Measurements from ENCODE around the gene CTLA4. TPM values are rescaled to one million over a fixed set of nuclear protein-coding genes. Genes with fewer than 3 reads are reported as not detected.

CTLA4 gene
- total RNA-seq, 8 experiments from 2014 or later: 0.19 to 0.28 TPM; not detected in 6

DNA sequence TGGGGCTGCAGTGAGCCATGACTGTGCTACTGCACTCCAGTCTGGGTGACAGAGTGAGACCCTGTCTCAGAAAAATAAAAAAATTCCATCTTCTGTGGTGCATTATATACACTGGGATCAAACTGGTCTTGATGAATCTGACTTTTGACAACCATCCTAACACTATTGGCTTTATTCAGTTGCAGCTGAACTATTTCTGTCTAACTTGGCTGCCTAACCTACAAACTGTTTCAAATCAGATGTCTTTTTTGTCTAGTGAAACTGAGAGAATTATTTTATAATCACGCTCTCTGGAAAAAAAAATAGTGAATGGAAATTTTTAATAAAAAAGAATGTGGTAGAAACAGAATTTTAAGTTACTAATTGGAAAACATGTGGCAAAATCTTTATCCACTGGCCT lies 15.0 kb downstream of the CTLA4 start:
- Histone ChIP-seq H3K27ac (no peak overlapping the region), H3K4me1 (replicated peaks in 1 of 2) (peaks cover 10 to 11% of the 10 kb centered on the region in 2 donors), H3K4me3 (no peak overlapping the region)
- no peak for ATAC-seq (replicated peaks in 6 of 8)
- in situ Hi-C loops (cut with MboI; ENCODE audit: low pct_unique_long_range_greater_than_20kb in 2 of 9, low sequenced_read_pairs in 9 of 9, unreplicated experiment in 9 of 9): no loop called here
- WGBS, 10 experiments: 54 to 100% (median 84%) methylated on average over 1 of the region's 1 CpG; no CpG with 5 or more reads in 2 of the 10 experiments

DNA sequence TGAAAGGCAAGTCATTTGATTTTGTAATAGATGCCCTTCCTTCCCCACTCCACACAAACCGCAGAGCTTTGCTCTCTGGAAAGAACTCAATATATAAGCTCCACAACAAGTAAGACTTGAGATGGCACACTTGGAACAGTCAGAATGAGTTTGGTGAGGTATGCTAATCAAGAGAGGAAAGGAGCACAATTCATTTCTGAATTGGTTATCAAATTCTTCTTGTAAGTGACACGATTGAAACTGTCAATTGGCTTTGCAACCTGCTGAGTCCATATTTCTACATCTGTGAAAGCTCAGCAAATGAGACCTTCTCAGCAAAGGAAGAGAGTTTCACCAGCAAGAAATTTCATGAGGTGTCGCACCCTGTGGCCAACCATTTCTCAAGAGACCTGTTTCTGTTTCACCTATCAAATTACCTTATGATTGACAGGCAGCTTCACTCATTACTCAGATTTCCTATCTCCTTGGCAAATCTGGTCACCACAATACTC lies 19.1 kb downstream of the CTLA4 start:
- Histone ChIP-seq H3K4me1 (replicated peaks in 1 of 2) (peaks cover 3 to 13% of the 10 kb centered on the region in 2 donors), H3K27ac (no peak overlapping the region), H3K4me3 (no peak overlapping the region)
- no peak for ATAC-seq (replicated peaks in 6 of 8)
- in situ Hi-C loops (cut with MboI; ENCODE audit: low pct_unique_long_range_greater_than_20kb in 2 of 9, low sequenced_read_pairs in 9 of 9, unreplicated experiment in 9 of 9): no loop called here
- WGBS, 10 experiments: 6 to 100% (median 100%) methylated on average over 1 to 3 of the region's 3 CpGs; no CpG with 5 or more reads in 1 of the 10 experiments

DNA sequence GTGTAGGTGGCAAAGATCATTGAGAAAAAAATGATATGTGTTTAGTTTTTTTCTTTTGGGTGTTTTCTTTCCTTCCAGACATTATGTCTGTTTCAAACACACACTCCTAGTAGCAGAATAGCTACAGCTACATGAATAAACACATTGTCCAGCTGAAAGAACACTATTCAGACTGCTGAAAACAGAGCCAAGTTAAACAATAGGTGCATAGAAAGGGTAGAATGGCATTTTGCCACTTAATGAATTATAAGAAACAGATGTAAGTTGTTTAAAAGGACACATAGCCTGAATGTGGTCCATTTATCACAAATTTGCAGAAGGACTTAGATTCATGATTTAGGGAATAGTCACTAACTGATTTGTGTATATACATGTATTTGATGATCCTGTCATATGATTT lies 20.1 kb downstream of the CTLA4 start:
- ATAC-seq (replicated peaks in 6 of 8): peak in 6 of 8 experiments; percentile 51 to 97 (median 76)
- Histone ChIP-seq H3K27ac (no peak overlapping the region), H3K4me3 (no peak overlapping the region), H3K4me1 (replicated peaks in 1 of 2) (peaks cover 3 to 13% of the 10 kb centered on the region in 2 donors)
- in situ Hi-C loops (cut with MboI; ENCODE audit: low pct_unique_long_range_greater_than_20kb in 2 of 9, low sequenced_read_pairs in 9 of 9, unreplicated experiment in 9 of 9): no loop called here

DNA sequence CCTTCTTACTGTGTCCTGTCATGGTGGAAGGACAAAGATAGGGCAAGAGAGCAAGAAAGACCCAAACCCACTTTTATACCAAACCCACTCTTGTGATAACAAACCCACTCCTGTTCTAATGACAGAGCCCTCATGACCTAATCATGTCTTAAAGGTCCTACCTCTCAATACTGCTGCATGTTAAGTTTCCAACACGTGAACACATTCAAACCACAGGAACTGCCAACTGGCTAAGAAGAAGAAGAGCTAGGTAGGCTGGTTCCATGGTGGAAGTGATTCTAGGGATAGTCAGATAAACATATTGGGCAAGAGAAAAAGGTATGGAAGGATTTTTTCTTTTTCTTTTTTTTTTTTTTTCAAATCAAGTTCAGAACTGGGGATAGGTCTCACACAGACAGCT lies 22.0 kb downstream of the CTLA4 start:
- peaks cover 3 to 13% of the 10 kb centered on the region in 2 donors for H3K4me1 ChIP-seq (replicated peaks in 1 of 2)
- in situ Hi-C loops (cut with MboI; ENCODE audit: low pct_unique_long_range_greater_than_20kb in 2 of 9, low sequenced_read_pairs in 9 of 9, unreplicated experiment in 9 of 9): no loop called here
- no peak for ATAC-seq (replicated peaks in 6 of 8)
- 17 to 100% (median 75%) methylated on average over 1 of the region's 1 CpG; no CpG with 5 or more reads in 5 of the 10 experiments for WGBS, 10 experiments
- no peak overlapping the region for H3K4me3 ChIP-seq
- H3K27ac ChIP-seq: no peak overlapping the region

DNA sequence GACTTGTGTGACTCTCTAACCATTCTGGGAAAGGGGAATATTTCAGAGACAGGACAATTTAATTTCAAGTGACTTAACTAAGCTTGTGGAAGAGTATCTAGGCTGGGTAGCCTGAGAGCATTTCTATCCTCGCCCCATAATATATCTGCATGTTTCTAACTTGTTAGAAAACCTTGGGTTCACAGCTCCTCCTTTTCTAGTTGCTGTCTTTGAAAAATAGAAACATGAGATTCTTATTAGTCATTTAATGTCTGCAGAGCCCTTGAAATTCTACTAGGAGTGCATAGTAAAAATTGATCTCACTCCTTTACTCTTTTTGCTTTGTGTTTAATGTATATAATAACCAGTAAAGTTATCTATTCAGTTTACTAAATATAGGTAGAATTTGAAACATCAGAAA lies 22.4 kb downstream of the CTLA4 start:
- no peak overlapping the region for H3K27ac ChIP-seq
- in situ Hi-C loops (cut with MboI; ENCODE audit: low pct_unique_long_range_greater_than_20kb in 2 of 9, low sequenced_read_pairs in 9 of 9, unreplicated experiment in 9 of 9): no loop called here
- 0 to 100% (median 50%) methylated on average over 1 of the region's 1 CpG; no CpG with 5 or more reads in 4 of the 10 experiments for WGBS, 10 experiments
- ATAC-seq (replicated peaks in 6 of 8): no peak
- H3K4me3 ChIP-seq: no peak overlapping the region
- peaks cover 3 to 13% of the 10 kb centered on the region in 2 donors for H3K4me1 ChIP-seq (replicated peaks in 1 of 2)

DNA sequence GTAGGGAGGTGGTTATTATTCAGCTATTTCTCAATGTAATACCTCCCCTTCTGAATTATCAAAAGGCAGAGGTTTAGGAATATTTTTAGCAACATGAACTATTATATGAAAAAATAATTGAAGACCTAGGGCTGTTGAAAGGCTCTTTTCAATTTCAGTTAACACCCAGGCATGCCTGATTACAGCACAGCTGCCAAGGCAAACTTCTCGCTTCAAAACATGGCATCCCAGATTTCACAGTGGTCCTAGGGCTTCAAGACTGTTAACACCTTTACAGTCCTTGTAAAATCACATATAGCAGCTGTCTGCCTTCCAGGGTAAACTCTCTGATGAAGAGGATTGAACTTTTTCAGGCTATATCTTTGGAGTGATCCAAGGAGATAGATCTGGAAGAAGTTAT lies 23.2 kb downstream of the CTLA4 start:
- 33 to 100% (median 86%) methylated on average over 1 of the region's 1 CpG; no CpG with 5 or more reads in 5 of the 10 experiments for WGBS, 10 experiments

DNA sequence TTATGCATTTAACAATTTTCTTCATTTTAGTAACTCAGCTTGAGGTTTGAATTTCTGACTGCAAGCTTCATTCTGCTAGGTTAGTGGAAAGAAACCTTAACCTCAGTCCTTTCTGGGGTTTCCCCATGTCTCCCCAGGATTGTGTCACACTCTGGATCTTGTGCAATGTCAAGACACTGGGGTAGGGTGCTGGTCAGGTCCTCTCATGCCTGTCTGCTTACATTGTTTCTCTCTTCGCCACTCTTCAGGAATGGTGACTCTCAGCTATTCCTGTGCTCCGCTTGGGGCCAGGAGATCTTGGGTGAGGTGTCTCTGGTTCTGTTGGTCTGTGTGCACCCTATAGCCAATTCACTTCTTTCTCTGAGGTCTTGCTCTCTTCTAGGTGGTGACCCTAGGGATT lies 23.9 kb downstream of the CTLA4 start:
- 33 to 100% (median 96%) methylated on average over 1 to 2 of the region's 2 CpGs; no CpG with 5 or more reads in 2 of the 10 experiments for WGBS, 10 experiments
- no peak for ATAC-seq (replicated peaks in 6 of 8)
- Histone ChIP-seq H3K4me3 (no peak overlapping the region), H3K27ac (no peak overlapping the region), H3K4me1 (replicated peaks in 1 of 2) (peaks cover 3 to 13% of the 10 kb centered on the region in 2 donors)
- in situ Hi-C loops (cut with MboI; ENCODE audit: low pct_unique_long_range_greater_than_20kb in 2 of 9, low sequenced_read_pairs in 9 of 9, unreplicated experiment in 9 of 9): no loop called here

More for the DNA sequence above, 23.2 kb downstream of the CTLA4 start:
- H3K4me3 ChIP-seq: no peak overlapping the region
- H3K4me1 ChIP-seq (replicated peaks in 1 of 2): peaks cover 3 to 13% of the 10 kb centered on the region in 2 donors
- in situ Hi-C loops (cut with MboI; ENCODE audit: low pct_unique_long_range_greater_than_20kb in 2 of 9, low sequenced_read_pairs in 9 of 9, unreplicated experiment in 9 of 9): no loop called here
- no peak overlapping the region for H3K27ac ChIP-seq
- no peak for ATAC-seq (replicated peaks in 6 of 8)

DNA sequence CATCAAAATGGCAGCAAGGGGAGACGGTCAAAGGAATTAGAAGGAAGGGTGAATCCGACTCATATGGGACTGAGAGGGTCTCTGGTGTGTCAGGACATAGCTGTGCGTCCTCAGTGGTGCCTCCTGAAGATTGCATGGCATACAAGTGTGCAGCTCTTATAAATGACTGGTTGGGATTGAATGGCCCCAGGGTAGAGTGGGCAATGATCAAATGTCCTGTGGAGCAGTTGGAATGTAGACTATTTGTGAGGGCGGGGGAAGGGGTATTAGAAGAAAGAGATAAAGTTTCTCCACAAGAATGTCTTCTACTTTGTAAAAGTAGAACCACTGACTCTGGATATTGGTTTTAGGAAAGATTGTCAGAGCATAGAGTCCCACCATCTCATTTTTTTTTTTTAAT lies 24.6 kb downstream of the CTLA4 start:
- WGBS, 10 experiments: 33 to 100% (median 88%) methylated on average over 1 to 3 of the region's 4 CpGs; no CpG with 5 or more reads in 2 of the 10 experiments
- in situ Hi-C loops (cut with MboI; ENCODE audit: low pct_unique_long_range_greater_than_20kb in 2 of 9, low sequenced_read_pairs in 9 of 9, unreplicated experiment in 9 of 9): no loop called here
- Histone ChIP-seq H3K4me3 (no peak overlapping the region), H3K27ac (no peak overlapping the region), H3K4me1 (replicated peaks in 1 of 2) (peaks cover under 1 to 10% of the 10 kb centered on the region in 2 donors)
- no peak for ATAC-seq (replicated peaks in 6 of 8)

DNA sequence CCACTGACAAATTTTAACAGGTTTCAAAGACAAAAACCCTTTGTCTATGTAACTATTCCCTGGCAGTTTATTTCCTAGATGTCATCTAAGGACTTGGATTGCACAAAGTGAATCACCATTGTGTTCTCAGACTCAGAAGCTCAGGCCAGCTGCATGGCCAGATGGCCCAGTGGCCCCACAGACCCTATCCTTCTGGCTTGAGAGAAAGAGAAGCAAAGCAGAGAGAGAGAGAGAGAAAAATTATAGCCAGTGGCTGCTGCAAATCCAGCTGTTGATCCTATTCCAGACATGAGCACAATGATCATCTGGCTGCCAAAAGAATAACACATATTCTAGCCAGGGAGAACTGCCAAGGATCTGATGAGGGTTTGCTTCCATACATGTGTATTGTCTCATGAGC lies 25.8 kb downstream of the CTLA4 start:
- in situ Hi-C loops (cut with MboI; ENCODE audit: low pct_unique_long_range_greater_than_20kb in 2 of 9, low sequenced_read_pairs in 9 of 9, unreplicated experiment in 9 of 9): no loop called here
- H3K4me1 ChIP-seq (replicated peaks in 1 of 2): no peaks in the 10 kb centered on the region
- H3K27ac ChIP-seq: no peak overlapping the region
- ATAC-seq (replicated peaks in 6 of 8): peak in 4 of 8 experiments; percentile 15 to 52 (median 26)
- H3K4me3 ChIP-seq: no peak overlapping the region

DNA sequence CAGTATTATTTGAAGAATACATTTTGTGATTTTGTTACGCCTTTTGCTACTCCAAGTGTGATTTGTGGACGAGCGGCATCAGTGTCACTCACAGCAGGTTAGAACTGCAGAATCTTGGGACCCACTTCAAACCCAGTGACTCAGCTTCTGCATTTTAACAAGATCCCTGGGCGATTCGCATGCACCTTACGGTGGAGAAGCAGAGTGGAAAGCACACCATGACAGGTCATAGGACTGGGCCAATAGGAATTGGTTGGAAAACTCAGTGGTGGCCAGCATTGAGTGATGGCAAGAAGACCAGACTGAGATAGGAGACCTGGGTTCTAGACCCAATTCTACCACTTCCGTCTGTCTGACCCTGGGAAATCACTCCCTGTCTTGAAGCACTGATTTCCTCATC lies 26.3 kb downstream of the CTLA4 start:
- peak in 2 of 8 experiments; percentile 27 to 79 for ATAC-seq (replicated peaks in 6 of 8)
- 1 to 97% (median 87%) methylated on average over 1 to 7 of the region's 7 CpGs; no CpG with 5 or more reads in 3 of the 10 experiments for WGBS, 10 experiments
- H3K4me3 ChIP-seq: no peak overlapping the region
- no peak overlapping the region for H3K27ac ChIP-seq
- in situ Hi-C loops (cut with MboI; ENCODE audit: low pct_unique_long_range_greater_than_20kb in 2 of 9, low sequenced_read_pairs in 9 of 9, unreplicated experiment in 9 of 9): no loop called here
- no peaks in the 10 kb centered on the region for H3K4me1 ChIP-seq (replicated peaks in 1 of 2)

DNA sequence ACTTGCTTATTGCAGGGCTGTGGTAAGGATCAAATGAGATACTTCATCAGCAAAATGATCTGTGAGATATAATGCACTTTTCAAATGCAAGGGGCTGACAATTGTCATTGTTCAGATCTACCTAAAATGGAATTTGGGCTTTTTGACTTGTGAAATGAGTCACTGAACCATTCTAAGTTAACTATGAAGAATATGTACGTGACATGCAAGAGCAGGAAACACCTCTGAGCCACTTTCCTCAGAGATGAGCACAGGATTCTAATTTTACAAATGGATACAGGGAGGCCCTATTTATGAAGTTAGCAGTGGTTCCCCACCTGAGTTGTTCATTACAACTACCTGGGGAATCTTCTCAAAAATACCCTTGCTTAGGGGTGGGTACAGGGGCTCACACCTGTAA lies 26.7 kb downstream of the CTLA4 start:
- H3K4me1 ChIP-seq (replicated peaks in 1 of 2): no peaks in the 10 kb centered on the region
- no peak for ATAC-seq (replicated peaks in 6 of 8)
- 50 to 100% (median 88%) methylated on average over 1 of the region's 1 CpG; no CpG with 5 or more reads in 5 of the 10 experiments for WGBS, 10 experiments
- in situ Hi-C loops (cut with MboI; ENCODE audit: low pct_unique_long_range_greater_than_20kb in 2 of 9, low sequenced_read_pairs in 9 of 9, unreplicated experiment in 9 of 9): no loop called here
- H3K4me3 ChIP-seq: no peak overlapping the region
- no peak overlapping the region for H3K27ac ChIP-seq

DNA sequence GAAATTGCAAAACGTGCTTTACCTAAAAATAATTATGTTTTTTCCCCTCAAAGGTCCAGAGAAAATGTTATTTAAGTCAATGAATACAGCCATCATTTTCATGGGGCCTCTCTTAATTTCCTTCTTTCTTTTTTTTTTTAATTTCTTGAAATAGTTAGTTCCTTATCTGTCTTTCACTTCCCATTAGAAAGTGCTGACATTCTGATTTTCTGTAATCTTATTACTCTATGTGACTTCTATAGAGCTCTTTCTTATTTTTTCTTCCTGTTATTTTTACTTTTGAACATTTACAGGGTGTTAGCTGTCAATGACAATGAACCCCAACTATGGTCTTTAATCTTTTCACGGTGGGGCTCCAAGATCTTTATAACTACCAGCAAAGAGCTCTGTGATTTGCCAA lies 30.0 kb downstream of the CTLA4 start:
- in situ Hi-C loops (cut with MboI; ENCODE audit: low pct_unique_long_range_greater_than_20kb in 2 of 9, low sequenced_read_pairs in 9 of 9, unreplicated experiment in 9 of 9): no loop called here
- WGBS, 10 experiments: 13 to 100% (median 69%) methylated on average over 1 to 2 of the region's 2 CpGs
- no peaks in the 10 kb centered on the region for H3K4me1 ChIP-seq (replicated peaks in 1 of 2)
- no peak for ATAC-seq (replicated peaks in 6 of 8)
- no peak overlapping the region for H3K27ac ChIP-seq
- H3K4me3 ChIP-seq: no peak overlapping the region

DNA sequence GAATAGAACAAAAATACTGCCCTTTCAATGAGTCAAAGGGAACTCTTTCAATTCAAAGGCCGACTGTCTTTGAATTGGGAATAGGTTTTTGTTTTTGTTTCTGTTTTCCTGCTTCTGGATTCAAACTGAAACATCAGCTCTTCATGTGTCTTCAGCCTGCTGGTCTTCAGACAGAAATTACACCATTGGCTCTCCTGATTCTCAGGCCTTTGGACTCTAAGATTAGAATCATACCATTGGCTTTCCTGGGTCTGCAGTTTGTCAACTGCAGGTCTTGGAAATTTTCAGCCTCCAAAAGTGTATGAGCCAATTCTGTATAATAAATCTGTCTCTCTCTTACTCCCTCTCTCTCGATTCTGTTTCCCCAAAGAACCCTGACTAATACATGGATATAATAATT lies 31.1 kb downstream of the CTLA4 start:
- ATAC-seq (replicated peaks in 6 of 8): no peak
- Histone ChIP-seq H3K4me3 (no peak overlapping the region), H3K4me1 (replicated peaks in 1 of 2) (no peaks in the 10 kb centered on the region), H3K27ac (no peak overlapping the region)
- 0 to 63% (median 13%) methylated on average over 1 to 2 of the region's 2 CpGs for WGBS, 10 experiments
- in situ Hi-C loops (cut with MboI; ENCODE audit: low pct_unique_long_range_greater_than_20kb in 2 of 9, low sequenced_read_pairs in 9 of 9, unreplicated experiment in 9 of 9): no loop called here

DNA sequence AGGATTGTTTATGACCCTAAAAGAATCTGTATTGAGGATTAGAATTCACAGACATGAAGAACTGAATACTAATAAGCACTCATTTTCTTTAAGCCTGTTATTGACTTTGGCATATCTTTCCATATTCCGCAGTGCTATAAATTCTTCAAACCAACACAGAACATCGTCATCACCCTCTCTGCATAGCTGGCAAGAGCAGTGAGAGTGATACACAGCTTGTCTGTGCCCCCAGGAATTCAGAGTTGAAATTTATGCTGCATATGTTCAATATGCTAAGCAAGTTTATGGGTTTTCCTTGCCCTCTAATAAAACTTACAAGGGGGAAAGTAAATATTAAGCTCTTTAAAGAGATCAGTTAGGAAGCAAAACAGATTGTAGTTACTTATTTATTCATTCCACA lies 32.7 kb downstream of the CTLA4 start:
- ATAC-seq (replicated peaks in 6 of 8): peak in 3 of 8 experiments; percentile 66 to 99 (median 87)
- Histone ChIP-seq H3K4me1 (replicated peaks in 1 of 2) (no peaks in the 10 kb centered on the region), H3K27ac (no peak overlapping the region), H3K4me3 (no peak overlapping the region)
- 0 to 100% (median 63%) methylated on average over 1 to 2 of the region's 2 CpGs; no CpG with 5 or more reads in 4 of the 10 experiments for WGBS, 10 experiments
- in situ Hi-C loops (cut with MboI; ENCODE audit: low pct_unique_long_range_greater_than_20kb in 2 of 9, low sequenced_read_pairs in 9 of 9, unreplicated experiment in 9 of 9): loop anchor here in 3 of 9 experiments (10.0 to 25.0 kb wide), 3 partner anchors 55 to 1313 kb away; no protein-coding TSS in a partner anchor

Data from motor neuron (in vitro differentiated cells).